Liver (tissue), 3 donors: ENCODE data around the gene FAM228B.

ENCODE experiments used
- ATF3 ChIP-seq: IDR thresholded peaks from 2 replicates; pipeline ENCODE4 v1.6.1; 2016; ENCODE audit warnings: antibody characterized with exemption
- CTCF ChIP-seq: fragments of 150-350 bp; IDR thresholded peaks from 2 replicates; pipeline ENCODE4 v1.5.1; 2017; ENCODE audit warnings: improper control_type of control experiment, low read depth, low read length; ENCODE audit not compliant: missing input control
- JUND ChIP-seq, 2 donors: IDR thresholded peaks; 2 replicates each; pipeline ENCODE4 v1.6.1; 2016; ENCODE audit warnings: antibody characterized with exemption in 2 of 2
- donor health status: healthy.
- donor health status: healthy.

GRCh38 chr2:24122366-24123194 lies 689 bp upstream of the FAM228B start:
- no peak for TF ChIP-seq CTCF
- TF ChIP-seq JUND (IDR thresholded peaks at IDR 0.05) = no peak
- no peak for TF ChIP-seq ATF3
